SU-DHL-6 (cell line): Measurements from ENCODE around the gene PRDX4.

Experiments
- H2AFZ ChIP-seq: fragments of 200-600 bp; sonication (generic); 2 replicates; pipeline ENCODE4 v1.6.1; 2014; ENCODE audit warnings: low read depth, mild to moderate bottlenecking, moderate library complexity, mixed read lengths, antibody characterized with exemption, low read length; ENCODE audit not compliant: severe bottlenecking
- H3F3A ChIP-seq: fragments of 200-600 bp; shearing (Covaris generic); 2 replicates; pipeline ENCODE4 v1.6.0; 2016; ENCODE audit warnings: antibody characterized with exemption, mild to moderate bottlenecking; ENCODE audit not compliant: insufficient read depth
- H3K27ac ChIP-seq: fragments of 200-600 bp; sonication (generic); 2 replicates; pipeline ENCODE4 v1.5.1; 2016; ENCODE audit warnings: low read depth, mild to moderate bottlenecking, low read length, moderate library complexity, mixed read lengths
- H3K27me3 ChIP-seq: fragments of 200-600 bp; sonication (generic), shearing (Covaris generic); 2 replicates; pipeline ENCODE4 v1.6.0; 2014; ENCODE audit warnings: mild to moderate bottlenecking, low read length
- H3K36me3 ChIP-seq: fragments of 200-600 bp; sonication (generic); 2 replicates; pipeline ENCODE4 v1.6.1; 2014; ENCODE audit warnings: mild to moderate bottlenecking, low read length, mixed read lengths
- H3K4me2 ChIP-seq: fragments of 300-600, 200-600 bp; shearing (Covaris generic), sonication (generic); 2 replicates; pipeline ENCODE4 v1.6.0; 2014; ENCODE audit warnings: low read length, low read depth, mild to moderate bottlenecking; ENCODE audit not compliant: poor library complexity, severe bottlenecking
- H3K4me3 ChIP-seq: fragments of 200-600 bp; sonication (generic); 2 replicates; pipeline ENCODE4 v1.5.1; 2014; ENCODE audit warnings: antibody characterized with exemption, low read length, mild to moderate bottlenecking, mixed read lengths; ENCODE audit not compliant: insufficient read depth, poor library complexity, severe bottlenecking
- H3K79me2 ChIP-seq: fragments of 200-600 bp; sonication (generic); 2 replicates; pipeline ENCODE4 v1.6.1; 2014; ENCODE audit warnings: mild to moderate bottlenecking, low read length, moderate library complexity; ENCODE audit not compliant: insufficient read depth
- H3K9ac ChIP-seq: fragments of 200-600 bp; sonication (generic); 2 replicates; pipeline ENCODE4 v1.7.0; 2014; ENCODE audit warnings: mild to moderate bottlenecking, low read length
- H3K9me2 ChIP-seq: fragments of 200-600 bp; sonication (generic); replicated peaks from 2 replicates; pipeline ENCODE4 v1.6.1; 2014; ENCODE audit warnings: low read length; ENCODE audit not compliant: insufficient read depth
- H3K9me3 ChIP-seq: fragments of 200-600 bp; sonication (generic); 2 replicates; pipeline ENCODE4 v1.6.1; 2014; ENCODE audit warnings: low read length, mixed read lengths; ENCODE audit not compliant: insufficient read depth
- H4K20me1 ChIP-seq: fragments of 200-600 bp; sonication (generic); 2 replicates; pipeline ENCODE4 v1.6.1; 2014; ENCODE audit warnings: low read depth, mild to moderate bottlenecking, antibody characterized with exemption, low read length, moderate library complexity, mixed read lengths
- CTCF ChIP-seq: fragments of 200-600 bp; sonication (generic); IDR thresholded peaks from one replicate; pipeline ENCODE4 v1.5.1; 2017; ENCODE audit warnings: antibody characterized with exemption, mild to moderate bottlenecking, low read length, moderate library complexity; ENCODE audit not compliant: insufficient read depth, poor library complexity, severe bottlenecking
- EZH2phosphoT487 ChIP-seq: fragments of 200-600 bp; sonication (generic), shearing (Covaris generic); conservative IDR thresholded peaks from 2 replicates; pipeline ENCODE4 v1.6.1; 2018; ENCODE audit warnings: mild to moderate bottlenecking, antibody characterized with exemption, low read length, moderate library complexity, mixed read lengths

Gene PRDX4

GRCh38 chrX:23720117-23720677 lies 52.9 kb downstream of the PRDX4 start:
- Histone ChIP-seq H3K79me2 (no peaks in the 10 kb centered on the region), H3K4me2 (no peak overlapping the region), H3K4me3 (no peak overlapping the region), H3K9me3 (no peaks in the 10 kb centered on the region), H2AFZ (no peak overlapping the region), H3K36me3 (no peaks in the 10 kb centered on the region), H3K27ac (no peak overlapping the region), H3F3A (no peaks in the 10 kb centered on the region), H3K9ac (no peak overlapping the region), H4K20me1 (no peaks in the 10 kb centered on the region), H3K27me3 (no peaks in the 10 kb centered on the region), H3K9me2 (no peaks in the 10 kb centered on the region)
- TF ChIP-seq CTCF = no peak
- no peak for TF ChIP-seq EZH2phosphoT487

- TF ChIP-seq CTCF = no peak
Measured at GRCh38 chrX:23726191-23726590, 58.9 kb downstream of the PRDX4 start.

GRCh38 chrX:23727206-23727605 lies 59.9 kb downstream of the PRDX4 start:
- no peaks in the 10 kb centered on the region for H3F3A ChIP-seq
- H3K4me2 ChIP-seq = no peak overlapping the region
- H3K4me3 ChIP-seq = no peak overlapping the region
- no peaks in the 10 kb centered on the region for H3K9me3 ChIP-seq
- H3K9me2 ChIP-seq = no peaks in the 10 kb centered on the region
- no peaks in the 10 kb centered on the region for H3K36me3 ChIP-seq
- H3K27ac ChIP-seq = no peak overlapping the region
- TF ChIP-seq EZH2phosphoT487 (no peak), CTCF (no peak)
- H2AFZ ChIP-seq = no peak overlapping the region
- H3K27me3 ChIP-seq = no peaks in the 10 kb centered on the region
- H3K9ac ChIP-seq = no peak overlapping the region
- H4K20me1 ChIP-seq = no peaks in the 10 kb centered on the region
- no peaks in the 10 kb centered on the region for H3K79me2 ChIP-seq

More at GRCh38 chrX:23726191-23726590, 58.9 kb downstream of the PRDX4 start:
- no peaks in the 10 kb centered on the region for H3K27me3 ChIP-seq
- H4K20me1 ChIP-seq = no peaks in the 10 kb centered on the region
- H3K79me2 ChIP-seq = no peaks in the 10 kb centered on the region
- H3K27ac ChIP-seq = no peak overlapping the region
- H3K36me3 ChIP-seq = no peaks in the 10 kb centered on the region
- H3K9me3 ChIP-seq = no peaks in the 10 kb centered on the region
- no peaks in the 10 kb centered on the region for H3K9me2 ChIP-seq
- H3F3A ChIP-seq = no peaks in the 10 kb centered on the region
- no peak overlapping the region for H2AFZ ChIP-seq
- H3K4me3 ChIP-seq = no peak overlapping the region
- H3K9ac ChIP-seq = no peak overlapping the region
- no peak overlapping the region for H3K4me2 ChIP-seq
